HCT116 (cell line): ENCODE measurements around the gene FOXD3. TPM values are rescaled to one million over a fixed set of nuclear protein-coding genes. Genes with fewer than 3 reads are reported as not detected.

Experiments
- ATAC-seq: fragments of 200-7000 bp; cut with Tn5 transposase; 2 replicates; pipeline ENCODE4 v1.9.1; 2020; ENCODE audit warnings: mild to moderate bottlenecking, moderate library complexity
- BruUV-seq: library from RNA; stranded (reverse); fragments of 400-500 nt; replicated peaks from 2 replicates; lab custom pipeline; 2021; lab: Mats Ljungman, UMichigan
- CTCF ChIA-PET: fragments of 300-600 bp; sonication (Branson Sonifier 250); formaldehyde crosslinking; loops from one replicate; lab custom pipeline; 2021; ENCODE audit warnings: antibody characterized with exemption; lab: Charles Lee
- POLR2A ChIA-PET: fragments of 300-600, 350-600 bp; sonication (Branson Sonifier 250); formaldehyde crosslinking; loops from one replicate; lab custom pipeline; 2021; ENCODE audit warnings: antibody characterized with exemption; lab: Charles Lee
- RAD21 ChIA-PET, 2 experiments: fragments of 300-600 bp; sonication (Branson Sonifier 250); formaldehyde crosslinking; loops; one replicate each; lab custom pipeline; 2023; ENCODE audit warnings: low total read pairs in 2 of 2; ENCODE audit not compliant: uncharacterized antibody in 2 of 2, unreplicated experiment in 2 of 2, low non-redundant PET in 1 of 2; lab: Charles Lee
- DNase-seq: peaks from one replicate; pipeline ENCODE4 v3.0.0-alpha.2; 2010; ENCODE audit warnings: low read depth, low spot score
- H2AFZ ChIP-seq: fragments of 200-600 bp; shearing (Covaris generic), sonication (generic); 2 replicates; pipeline ENCODE4 v1.6.1; 2017; ENCODE audit warnings: low read depth, mixed run types, mixed read lengths, antibody characterized with exemption, low read length; ENCODE audit not compliant: poor library complexity, severe bottlenecking
- H3K27ac ChIP-seq: 2 replicates; pipeline ENCODE4 v1.5.1; 2012; ENCODE audit warnings: low read depth, low read length
- H3K27me3 ChIP-seq: fragments of 200-600 bp; sonication (generic); 2 replicates; pipeline ENCODE4 v1.6.1; 2016; ENCODE audit warnings: mixed run types, low read length, mixed read lengths; ENCODE audit not compliant: insufficient read depth
- H3K36me3 ChIP-seq, 2 experiments: fragments of 200-500 bp in 1 of 2; fragments of 200-600 bp in 1 of 2; sonication (Bioruptor generic) in 1 of 2; sonication (generic) in 1 of 2; 2 replicates each; pipeline versions ENCODE4 v1.5.1 to v1.6.1; 2014 to 2016; ENCODE audit warnings: low read length in 2 of 2, inconsistent platforms in 1 of 2, mixed read lengths in 1 of 2, mixed run types in 1 of 2; ENCODE audit not compliant: insufficient read depth in 2 of 2, control insufficient read depth in 1 of 2
- H3K4me1 ChIP-seq, 2 experiments: fragments of 200-600 bp in 1 of 2; sonication (generic) in 1 of 2; 2 replicates each; pipeline versions ENCODE4 v1.5.1 to v1.6.1; 2012 to 2017; ENCODE audit warnings: low read length in 2 of 2, inconsistent platforms in 1 of 2, mild to moderate bottlenecking in 1 of 2, mixed read lengths in 1 of 2, mixed run types in 1 of 2, moderate library complexity in 1 of 2; ENCODE audit not compliant: insufficient read depth in 2 of 2, control insufficient read depth in 1 of 2
- H3K4me2 ChIP-seq: fragments of 200-600 bp; sonication (generic); 2 replicates; pipeline ENCODE4 v1.6.1; 2017; ENCODE audit warnings: mixed run types, low read length, mixed read lengths
- H3K4me3 ChIP-seq, 2 experiments: fragments of 200-600 bp in 1 of 2; sonication (generic) in 1 of 2; replicated peaks in 1 of 2; 2 replicates each; pipeline ENCODE4 v1.5.1; 2011 to 2016; ENCODE audit warnings: low read length in 2 of 2, control low read depth in 1 of 2, low read depth in 1 of 2, mild to moderate bottlenecking in 1 of 2, mixed read lengths in 1 of 2, mixed run types in 1 of 2
- H3K79me2 ChIP-seq: fragments of 200-600 bp; sonication (generic); 2 replicates; pipeline ENCODE4 v1.6.1; 2017; ENCODE audit warnings: mild to moderate bottlenecking, mixed run types, low read length, moderate library complexity, mixed read lengths; ENCODE audit not compliant: insufficient read depth
- H3K9ac ChIP-seq: fragments of 200-600 bp; sonication (generic); 2 replicates; pipeline ENCODE4 v1.6.1; 2016; ENCODE audit warnings: low read length, mixed read lengths
- H3K9me2 ChIP-seq: fragments of 200-600 bp; sonication (generic), shearing (Covaris generic); 2 replicates; pipeline ENCODE4 v1.6.1; 2017; ENCODE audit warnings: mixed run types, mild to moderate bottlenecking, moderate library complexity; ENCODE audit not compliant: insufficient read depth
- H3K9me3 ChIP-seq, 2 experiments: fragments of 200-500 bp in 1 of 2; fragments of 200-600 bp in 1 of 2; sonication (Bioruptor generic) in 1 of 2; sonication (generic) in 1 of 2; 2 replicates each; pipeline ENCODE4 v1.6.1; 2014 to 2017; ENCODE audit warnings: low read length in 2 of 2, mixed read lengths in 2 of 2, inconsistent platforms in 1 of 2, low read depth in 1 of 2, mild to moderate bottlenecking in 1 of 2, mixed run types in 1 of 2, moderate library complexity in 1 of 2; ENCODE audit not compliant: control insufficient read depth in 1 of 2, insufficient read depth in 1 of 2
- H4K20me1 ChIP-seq: fragments of 200-600 bp; sonication (generic), shearing (Covaris generic); 2 replicates; pipeline ENCODE4 v1.6.1; 2017; ENCODE audit warnings: mixed run types, mild to moderate bottlenecking, moderate library complexity; ENCODE audit not compliant: insufficient read depth
- CTCF ChIP-seq, 3 experiments: fragments of 200-600 bp in 1 of 3; sonication (generic) in 1 of 3; IDR thresholded peaks in 2 of 3; conservative IDR thresholded peaks in 1 of 3; 2 replicates each; pipeline ENCODE4 v1.5.1; 2012 to 2017; ENCODE audit warnings: low read depth in 2 of 3, low read length in 2 of 3, antibody characterized with exemption in 1 of 3, borderline replicate concordance in 1 of 3, control low read depth in 1 of 3, mild to moderate bottlenecking in 1 of 3, mixed read lengths in 1 of 3, mixed run types in 1 of 3, moderate library complexity in 1 of 3; ENCODE audit not compliant: insufficient read depth in 1 of 3
- EGR1 ChIP-seq: IDR thresholded peaks from 2 replicates; pipeline ENCODE4 v1.6.1; 2012; ENCODE audit warnings: low read depth
- TCF7L2 ChIP-seq: IDR thresholded peaks from 2 replicates; pipeline ENCODE4 v1.7.0; 2011; ENCODE audit warnings: borderline replicate concordance, inconsistent platforms; ENCODE audit not compliant: insufficient read depth, insufficient read length; ENCODE audit errors: extremely low read depth
- intact Hi-C: fragments of 100-400 bp; cut with micrococcal nuclease; formaldehyde crosslinking; loops from 2 replicates; pipeline ENCODE4 v1.10.0; 2022
- total RNA-seq: library from RNA; stranded (reverse); gene quantifications from one replicate; pipeline ENCODE4 v1.2.1, GENCODE V29; 2021; ENCODE audit not compliant: unreplicated experiment

FOXD3 gene
- total RNA-seq, 1 experiment from 2014 or later = 0.17 TPM

DNA sequence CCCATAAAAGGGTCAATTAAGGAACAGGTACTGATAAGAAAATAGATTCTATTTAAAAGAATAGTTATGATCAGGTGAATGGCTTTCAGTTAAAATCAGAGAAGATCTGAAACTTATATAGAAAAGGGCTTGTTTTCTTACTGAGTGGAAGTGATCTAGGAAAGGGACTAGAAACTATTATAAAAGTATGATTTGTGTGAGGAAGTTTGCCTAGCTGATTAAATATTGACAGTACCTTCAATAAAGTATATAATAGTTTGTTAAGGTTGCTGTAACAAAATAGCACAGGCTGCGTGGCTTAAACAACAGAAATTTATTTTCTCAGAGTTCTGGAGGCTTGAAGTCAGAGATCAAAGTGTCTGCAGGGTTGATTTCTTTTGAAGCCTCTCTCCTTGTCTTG lies 39.7 kb downstream of the FOXD3 start (continued):
- no peak for TF ChIP-seq CTCF (IDR thresholded peaks at IDR 0.05 in 2 of 3, conservative IDR thresholded peaks at IDR 0.05 in 1 of 3; ENCODE audit: borderline replicate concordance in 1 of 3, insufficient read depth in 1 of 3, low read depth in 2 of 3, low read length in 2 of 3)
- no peak for TF ChIP-seq EGR1

DNA sequence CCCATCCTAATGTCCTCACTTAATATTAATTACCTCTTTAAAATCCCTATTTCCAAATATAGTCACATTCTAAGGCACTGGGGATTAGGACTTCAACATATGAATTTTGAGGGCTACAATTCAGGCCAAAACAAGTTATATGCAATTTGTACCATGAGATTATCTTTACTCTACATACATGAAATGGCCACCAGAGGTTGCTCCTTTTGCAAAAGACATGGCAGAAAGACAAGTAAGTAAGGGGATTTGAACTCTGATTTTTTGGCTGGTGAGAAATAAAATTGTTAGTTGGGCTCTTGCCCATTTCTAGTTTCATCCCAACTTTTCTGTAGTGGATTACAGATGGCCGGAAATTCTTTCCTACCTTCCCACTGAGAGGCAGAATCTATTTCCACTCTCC lies 40.2 kb downstream of the FOXD3 start:
- Histone ChIP-seq H3K4me3 (no peak overlapping the region), H3K4me2 (no peak overlapping the region), H3K9ac (no peak overlapping the region), H4K20me1 (no peaks in the 10 kb centered on the region), H3K9me3 (no peaks in the 10 kb centered on the region), H3K27ac (no peak overlapping the region), H3K36me3 (no peaks in the 10 kb centered on the region), H3K27me3 (no peaks in the 10 kb centered on the region), H3K9me2 (no peaks in the 10 kb centered on the region), H2AFZ (no peak overlapping the region), H3K4me1 (peaks cover 0 to 7% of the 10 kb centered on the region in 2 experiments; a peak in 2 of 4 replicates), H3K79me2 (peaks cover under 1% of the 10 kb centered on the region; the same call in 1 of the 2 replicates)
- ChIA-PET POLR2A (no interaction called here), RAD21 (no interaction called here), CTCF (no interaction called here)
- intact Hi-C loops = no loop called here
- ATAC-seq (no peak), DNase-seq (no peak)
- TF ChIP-seq CTCF (IDR thresholded peaks at IDR 0.05 in 2 of 3, conservative IDR thresholded peaks at IDR 0.05 in 1 of 3; ENCODE audit: borderline replicate concordance in 1 of 3, insufficient read depth in 1 of 3, low read depth in 2 of 3, low read length in 2 of 3) (peak in 2 of 3 experiments; percentile 14 to 28; a peak in 1 of 6 replicates), TCF7L2 (no peak)
- no TSS peak for BruUV-seq
